B cell (primary cell): ENCODE results near the gene ACOX2. TPM values are rescaled to one million over a fixed set of nuclear protein-coding genes. Genes with fewer than 3 reads are reported as not detected.
A peak's percentile ranks its signal among the peaks of the same experiment; 100 is the strongest.

ENCODE experiments used
- ATAC-seq: fragments of 200-7000 bp; cut with Tn5 transposase; one replicate; pipeline ENCODE4 v1.10.0; 2021; ENCODE audit warnings: low read depth, mild to moderate bottlenecking, moderate number of reproducible peaks, moderate library complexity
- CTCF ChIA-PET: fragments of 350-600 bp; sonication (Branson Sonifier 250); formaldehyde crosslinking; loops from one replicate; lab custom pipeline; 2021; ENCODE audit warnings: antibody characterized with exemption, inconsistent platforms; lab: Charles Lee
- POLR2A ChIA-PET: fragments of 350-600 bp; sonication (Branson Sonifier 250); formaldehyde crosslinking; loops from one replicate; lab custom pipeline; 2021; ENCODE audit warnings: antibody characterized with exemption; lab: Charles Lee
- DNase-seq: peaks from one replicate; pipeline ENCODE4 v3.0.0; 2013
- H2AFZ ChIP-seq: 2 replicates; pipeline ENCODE4 v1.6.1; 2012; ENCODE audit warnings: mild to moderate bottlenecking, low read depth, low read length; ENCODE audit not compliant: insufficient read depth, poor library complexity, severe bottlenecking
- H3K27ac ChIP-seq, 2 donors: 1 replicate in 1 of 2; 2 replicates in 1 of 2; pipeline ENCODE4 v1.5.1; 2012 to 2013; ENCODE audit warnings: low read length in 2 of 2, mild to moderate bottlenecking in 2 of 2, moderate library complexity in 1 of 2
- H3K27me3 ChIP-seq, 4 experiments: fragments of 200-600 bp in 1 of 4; sonication (generic) in 1 of 4; replicated peaks in 1 of 4; 1 replicate in 2 of 4; 2 replicates in 2 of 4; pipeline versions ENCODE4 v1.6.1 to v1.7.0; 2013 to 2016; ENCODE audit warnings: low read length in 3 of 4, mild to moderate bottlenecking in 2 of 4, mixed read lengths in 1 of 4, moderate library complexity in 1 of 4; ENCODE audit not compliant: insufficient read depth in 4 of 4, control insufficient read depth in 3 of 4; ENCODE audit errors: control extremely low read depth in 1 of 4
- H3K36me3 ChIP-seq, 2 experiments: replicated peaks in 1 of 2; 1 replicate in 1 of 2; 2 replicates in 1 of 2; pipeline versions ENCODE4 v1.6.1 to v1.7.1; 2013; ENCODE audit warnings: low read length in 1 of 2; ENCODE audit not compliant: insufficient read depth in 2 of 2, control insufficient read depth in 1 of 2; ENCODE audit errors: control extremely low read depth in 1 of 2, extremely low read depth in 1 of 2
- H3K4me1 ChIP-seq, 2 donors: fragments of 200-600 bp in 1 of 2; sonication (generic) in 1 of 2; 1 replicate in 1 of 2; 2 replicates in 1 of 2; pipeline versions ENCODE4 v1.5.1 to v1.6.1; 2013 to 2017; ENCODE audit warnings: low read length in 2 of 2; ENCODE audit not compliant: control insufficient read depth in 2 of 2, insufficient read depth in 2 of 2
- H3K4me2 ChIP-seq: replicated peaks from 2 replicates; pipeline ENCODE3; 2012; ENCODE audit warnings: mild to moderate bottlenecking, low read depth, low read length; ENCODE audit not compliant: poor library complexity, severe bottlenecking
- H3K4me3 ChIP-seq, 5 experiments: fragments of 200-600 bp in 1 of 5; sonication (generic) in 1 of 5; 1 replicate in 3 of 5; 2 replicates in 2 of 5; pipeline versions ENCODE4 v1.5.1 to v1.7.0; 2011 to 2016; ENCODE audit warnings: low read length in 4 of 5, mild to moderate bottlenecking in 4 of 5, low read depth in 2 of 5, control low read depth in 1 of 5, moderate library complexity in 1 of 5; ENCODE audit not compliant: insufficient read depth in 1 of 5; ENCODE audit errors: control extremely low read depth in 1 of 5, extremely low read depth in 1 of 5
- H3K79me2 ChIP-seq: fragments of 200-600 bp; sonication (generic); one replicate; pipeline ENCODE4 v1.6.0; 2016; ENCODE audit warnings: low read length; ENCODE audit not compliant: control insufficient read depth, insufficient read depth
- H3K9ac ChIP-seq: fragments of 200-600 bp; sonication (generic); 2 replicates; pipeline ENCODE4 v1.6.1; 2017; ENCODE audit warnings: mild to moderate bottlenecking, low read length, moderate library complexity
- H3K9me3 ChIP-seq, 3 donors: one replicate each; pipeline versions ENCODE4 v1.6.1 to v1.7.1; 2013; ENCODE audit warnings: low read length in 2 of 3; ENCODE audit not compliant: control insufficient read depth in 2 of 3, insufficient read depth in 1 of 3; ENCODE audit errors: control extremely low read depth in 1 of 3
- H4K20me1 ChIP-seq: 2 replicates; pipeline ENCODE4 v1.6.0; 2012; ENCODE audit warnings: mild to moderate bottlenecking, low read length; ENCODE audit not compliant: insufficient read depth, control insufficient read depth, poor library complexity, severe bottlenecking
- H3K27ac Mint-ChIP-seq: one replicate; pipeline ENCODE4 v1.8.0; 2021; ENCODE audit warnings: mixed read lengths
- H3K27me3 Mint-ChIP-seq: one replicate; pipeline ENCODE4 v1.8.0; 2021; ENCODE audit warnings: mixed read lengths
- H3K4me1 Mint-ChIP-seq: one replicate; pipeline ENCODE4 v1.8.0; 2021; ENCODE audit warnings: mixed read lengths
- H3K4me3 Mint-ChIP-seq: one replicate; pipeline ENCODE4 v1.8.0; 2021; ENCODE audit warnings: mixed read lengths
- H3K9me3 Mint-ChIP-seq: one replicate; pipeline ENCODE4 v1.8.0; 2022; ENCODE audit warnings: mixed read lengths; ENCODE audit not compliant: insufficient read depth
- CTCF ChIP-seq: fragments of 200-600 bp; IDR thresholded peaks from one replicate; pipeline ENCODE4 v1.8.0; 2022; ENCODE audit warnings: antibody characterized with exemption, mild to moderate bottlenecking
- EZH2 ChIP-seq: IDR thresholded peaks from 2 replicates; pipeline ENCODE4 v1.6.1; 2012; ENCODE audit warnings: borderline replicate concordance, low read depth, mild to moderate bottlenecking, moderate library complexity, low read length; ENCODE audit not compliant: insufficient read depth, poor library complexity, severe bottlenecking
- WGBS: methylation state at CpG from one replicate; pipeline ENCODE4 v1.1.5; 2013; ENCODE audit warnings: missing lambda C conversion rate; ENCODE audit not compliant: insufficient coverage; 5-methylcytosine and 5-hydroxymethylcytosine counted together
- intact Hi-C: fragments of 100-400 bp; cut with micrococcal nuclease; formaldehyde crosslinking; loops from one replicate; pipeline ENCODE4 v1.10.0; 2022
- polyA plus RNA-seq: library from polyadenylated mRNA; depleted of rRNA; stranded (reverse); fragments of >200 nt; gene quantifications from 2 replicates; pipeline ENCODE4 v1.2.3, GENCODE V29; 2012
- total RNA-seq, 2 donors: library from RNA; stranded (reverse); fragments of 120-200 nt in 1 of 2; gene quantifications; 1 replicate in 1 of 2; 2 replicates in 1 of 2; pipeline versions ENCODE4 v1.2.3 to v1.2.4, GENCODE V29; 2013 to 2022

ACOX2 gene
- total and polyA plus RNA-seq, 2 donors (not counting 1 experiment from before 2014, with no cell fraction given): not detected

- no peaks in the 10 kb centered on the region for H3K36me3 ChIP-seq
- DNase-seq (peak; percentile 56), ATAC-seq (no peak)
- ChIA-PET CTCF (interaction anchor here (0.8 to 7.4 kb wide), 35 partner anchors 11 to 315 kb away, joined by 3 to 70 read pairs (median 5); partner anchors contain the start of genes HTD2, PXK and RPP14), POLR2A (interaction anchor here (1.2 to 2.6 kb wide), 3 partner anchors 59 to 186 kb away, joined by 5 to 8 read pairs (median 7); partner anchors contain the start of genes HTD2, PDHB and RPP14)
- Mint-ChIP-seq H3K9me3 (no peaks in the 10 kb centered on the region), H3K27ac (peak overlapping the region; percentile 87), H3K4me1 (peaks cover 53% of the 10 kb centered on the region), H3K27me3 (no peaks in the 10 kb centered on the region), H3K4me3 (peak overlapping the region; percentile 93)
- H3K4me1 ChIP-seq: peaks cover 28 to 37% of the 10 kb centered on the region in 2 donors
- no peaks in the 10 kb centered on the region for H3K27me3 ChIP-seq
- H4K20me1 ChIP-seq: peaks cover 4% of the 10 kb centered on the region
- WGBS: 1% methylated on average over 15 of the region's 15 CpGs
- H2AFZ ChIP-seq: peak overlapping the region; percentile 69
- no peaks in the 10 kb centered on the region for H3K9me3 ChIP-seq
- intact Hi-C loops: loop anchor here (1.0 to 5.0 kb wide), 5 partner anchors 59 to 484 kb away; partner anchors contain the start of genes ABHD6, FLNB and PDHB
- peak overlapping the region; percentile 69 for H3K9ac ChIP-seq
- peaks cover 50% of the 10 kb centered on the region for H3K79me2 ChIP-seq
- no peak for TF ChIP-seq EZH2
- no peak for TF ChIP-seq CTCF
- H3K4me2 ChIP-seq: peak overlapping the region; percentile 80
- peak overlapping the region in 1 of 2 donors; percentile 50 for H3K27ac ChIP-seq
- peak overlapping the region; percentile 50 to 82 (median 75) for H3K4me3 ChIP-seq
Measured at GRCh38 chr3:58492494-58492905, 44.5 kb downstream of the ACOX2 start.
